GM12878 (cell line): ENCODE results near the gene B4GALT4. TPM values are rescaled to one million over a fixed set of nuclear protein-coding genes. Genes with fewer than 3 reads are reported as not detected.

Experiments
- ATAC-seq: fragments of 200-7000 bp; cut with Tn5 transposase; 3 replicates; pipeline ENCODE4 v1.9.1; 2020; ENCODE audit warnings: mild to moderate bottlenecking, moderate library complexity
- BruUV-seq: library from RNA; stranded (reverse); fragments of 400-500 nt; replicated peaks from 2 replicates; lab custom pipeline; 2021; lab: Mats Ljungman, UMichigan
- CTCF ChIA-PET: fragments of 300-600 bp; sonication (Branson Sonifier 250); formaldehyde crosslinking; extraction: SDS; loops from one replicate; lab custom pipeline; 2021; ENCODE audit warnings: inconsistent platforms; lab: Yijun Ruan, JAX
- POLR2A ChIA-PET: fragments of 350-600 bp; formaldehyde crosslinking; extraction: SDS; loops from one replicate; lab custom pipeline; 2021; ENCODE audit warnings: inconsistent platforms; lab: Charles Lee
- RAD21 ChIA-PET: fragments of 300-600 bp; sonication (Branson Sonifier 250); formaldehyde crosslinking; loops from one replicate; lab custom pipeline; 2023; ENCODE audit warnings: antibody characterized with exemption; ENCODE audit not compliant: unreplicated experiment; lab: Charles Lee
- SMC1A ChIA-PET: fragments of 300-600 bp; sonication (Branson Sonifier 250); formaldehyde crosslinking; loops from one replicate; lab custom pipeline; 2023; ENCODE audit not compliant: unreplicated experiment, uncharacterized antibody; lab: Charles Lee
- DNase-seq: peaks from one replicate; pipeline ENCODE4 v3.0.0-alpha.2; 2011; ENCODE audit warnings: low read depth, low spot score
- FAIRE-seq: peaks from 3 replicates; lab custom pipeline; 2011; peaks lifted over from hg19 to GRCh38; lab: Jason Lieb, UNC
- H2AFZ ChIP-seq: 2 replicates; pipeline ENCODE4 v1.6.0; 2011; ENCODE audit warnings: low read depth, low read length, control low read depth; ENCODE audit not compliant: control insufficient read depth
- H3K27ac ChIP-seq: 2 replicates; pipeline ENCODE4 v1.5.1; 2011; ENCODE audit warnings: control low read depth; ENCODE audit not compliant: control insufficient read depth, insufficient read depth
- H3K27me3 ChIP-seq, 2 experiments: replicated peaks in 1 of 2; 2 replicates each; pipeline versions ENCODE4 v1.6.0 to v1.6.1; 2011; ENCODE audit warnings: low read length in 1 of 2; ENCODE audit not compliant: control insufficient read depth in 2 of 2, insufficient read depth in 2 of 2
- H3K36me3 ChIP-seq, 2 experiments: 2 replicates each; pipeline ENCODE4 v1.5.1; 2011; ENCODE audit warnings: low read length in 1 of 2; ENCODE audit not compliant: control insufficient read depth in 2 of 2, insufficient read depth in 2 of 2
- H3K4me1 ChIP-seq: 2 replicates; pipeline ENCODE4 v1.6.1; 2011; ENCODE audit warnings: mild to moderate bottlenecking, low read length, moderate library complexity, mixed read lengths; ENCODE audit not compliant: control insufficient read depth, insufficient read depth
- H3K4me2 ChIP-seq: 2 replicates; pipeline ENCODE4 v1.6.0; 2011; ENCODE audit warnings: control low read depth; ENCODE audit not compliant: control insufficient read depth, insufficient read depth
- H3K4me3 ChIP-seq: fragments of 200-600 bp; sonication (generic); 2 replicates; pipeline ENCODE4 v1.5.1; 2016
- H3K79me2 ChIP-seq: 2 replicates; pipeline ENCODE4 v1.6.0; 2011; ENCODE audit warnings: low read length; ENCODE audit not compliant: control insufficient read depth, insufficient read depth
- H3K9ac ChIP-seq: 2 replicates; pipeline ENCODE4 v1.8.0; 2011; ENCODE audit warnings: low read length, control low read depth, mixed read lengths; ENCODE audit not compliant: control insufficient read depth, insufficient read depth
- H3K9me3 ChIP-seq: replicated peaks from 3 replicates; pipeline ENCODE4 v1.5.1; 2011; ENCODE audit warnings: mild to moderate bottlenecking, low read length; ENCODE audit not compliant: control insufficient read depth, insufficient read depth
- H4K20me1 ChIP-seq: 2 replicates; pipeline ENCODE4 v1.6.0; 2011; ENCODE audit not compliant: control insufficient read depth, insufficient read depth
- ASH2L ChIP-seq: fragments of 300-600, 200-600 bp; sonication (generic); IDR thresholded peaks from 2 replicates; pipeline ENCODE4 v1.6.1; 2017; ENCODE audit warnings: low read depth, mild to moderate bottlenecking, borderline replicate concordance
- CBX5 ChIP-seq: sonication (generic); IDR thresholded peaks from 2 replicates; pipeline ENCODE4 v1.6.1; 2016; ENCODE audit warnings: low read depth, moderate library complexity, mild to moderate bottlenecking, inconsistent platforms
- CHD4 ChIP-seq: fragments of 200-600 bp; sonication (generic); IDR thresholded peaks from 2 replicates; pipeline ENCODE4 v1.6.1; 2016; ENCODE audit warnings: mild to moderate bottlenecking
- E4F1 ChIP-seq: fragments of 450-650 bp; IDR thresholded peaks from 2 replicates; pipeline ENCODE4 v1.6.1; 2018; ENCODE audit warnings: borderline replicate concordance, mild to moderate bottlenecking; ENCODE audit not compliant: partially characterized antibody
- IRF3 ChIP-seq: fragments of 450-650 bp; IDR thresholded peaks from 2 replicates; pipeline ENCODE4 v1.6.1; 2014; ENCODE audit warnings: mild to moderate bottlenecking
- MTA2 ChIP-seq: fragments of 450-650 bp; IDR thresholded peaks from 2 replicates; pipeline ENCODE4 v1.6.1; 2016; ENCODE audit warnings: low read depth, mild to moderate bottlenecking, moderate library complexity
- POLR2AphosphoS2 ChIP-seq: IDR thresholded peaks from 2 replicates; pipeline ENCODE4 v1.6.1; 2011; ENCODE audit warnings: low read depth, mild to moderate bottlenecking, low read length, improper control_type of control experiment, moderate library complexity
- SREBF2 ChIP-seq: IDR thresholded peaks from 2 replicates; pipeline ENCODE4 v1.6.1; 2012; ENCODE audit warnings: mild to moderate bottlenecking, low read length
- SRF ChIP-seq, 2 experiments: IDR thresholded peaks; 2 replicates each; pipeline ENCODE4 v1.6.1; 2011; ENCODE audit warnings: low read depth in 2 of 2, low read length in 2 of 2, mild to moderate bottlenecking in 1 of 2, moderate library complexity in 1 of 2
- ZBTB33 ChIP-seq: fragments of 450-650 bp; IDR thresholded peaks from 2 replicates; pipeline ENCODE4 v1.6.1; 2017; ENCODE audit warnings: mild to moderate bottlenecking
- ZNF207 ChIP-seq: fragments of 450-650 bp; IDR thresholded peaks from 2 replicates; pipeline ENCODE4 v1.6.1; 2014; ENCODE audit warnings: antibody characterized with exemption, mild to moderate bottlenecking, borderline replicate concordance
- ZNF384 ChIP-seq: IDR thresholded peaks from 2 replicates; pipeline ENCODE4 v1.6.1; 2012; ENCODE audit warnings: low read depth, mild to moderate bottlenecking, low read length, improper control_type of control experiment, borderline replicate concordance
- whole genome bisulfite sequencing: methylation state at CpG from one replicate; pipeline ENCODE4 v1.1.6; 2016; ENCODE audit warnings: low lambda C conversion rate; ENCODE audit not compliant: insufficient replicate concordance, insufficient coverage; ENCODE audit errors: missing lambda C conversion rate; 5-methylcytosine and 5-hydroxymethylcytosine counted together
- in situ Hi-C: fragments of 300-500 bp; cut with MboI; formaldehyde crosslinking; loops from 9 replicates; pipeline ENCODE4 v1.14.3; 2018; ENCODE audit warnings: mixed read lengths
- intact Hi-C: fragments of 100-400 bp; cut with micrococcal nuclease; formaldehyde crosslinking; loops from one replicate; pipeline ENCODE4 v1.14.2; 2022; ENCODE audit not compliant: unreplicated experiment
- polyA plus RNA-seq, 11 experiments: library from polyadenylated mRNA; depleted of rRNA in 4 of 11; unstranded in 6 of 11; stranded (reverse) in 5 of 11; fragments of >200 nt; fragmentation: Nextera tagmentation in 4 of 11; fragmentation: Illumina TruSeq in 1 of 11; extraction: Ambion mirVana in 4 of 11; extraction: Trizol in 1 of 11; gene quantifications; 1 replicate in 1 of 11; 2 replicates in 10 of 11; pipeline versions ENCODE4 v1.2.1 to v1.2.3, GENCODE V29; 2011 to 2016; ENCODE audit warnings: inconsistent platforms in 2 of 11, missing spikeins in 2 of 11, low read depth in 1 of 11
- total RNA-seq, 4 experiments: library from RNA; depleted of rRNA in 3 of 4; stranded (reverse); fragments of >200 nt in 3 of 4; fragmentation: Illumina TruSeq in 1 of 4; extraction: Trizol in 1 of 4; gene quantifications; 2 replicates each; pipeline versions ENCODE4 v1.2.1 to v1.2.3, GENCODE V29; 2013 to 2021

B4GALT4 gene
- total and polyA plus RNA-seq, 10 of the 15 experiments (the other 5 are each of a cell fraction or from before 2014, with no cell fraction given), result 8.8 to 16.7 (median 13.1) TPM

- Histone ChIP-seq H3K36me3 (no peaks in the 10 kb centered on the region), H3K4me2 (no peak overlapping the region), H2AFZ (no peak overlapping the region), H3K27me3 (no peaks in the 10 kb centered on the region; a peak in 1 of 4 replicates), H3K27ac (no peak overlapping the region), H3K79me2 (no peaks in the 10 kb centered on the region), H3K9ac (no peak overlapping the region), H3K4me3 (no peak overlapping the region), H3K9me3 (no peaks in the 10 kb centered on the region), H4K20me1 (no peaks in the 10 kb centered on the region), H3K4me1 (no peaks in the 10 kb centered on the region)
- ChIA-PET POLR2A (no interaction called here), RAD21 (no interaction called here), CTCF (no interaction called here), SMC1A (no interaction called here)
- 24% methylated on average over 1 of the region's 1 CpG for WGBS
- intact Hi-C loops (no loop called here), in situ Hi-C loops (no loop called here)
- TF ChIP-seq ZNF207 (no peak), SREBF2 (no peak), CBX5 (no peak), ZBTB33 (no peak), IRF3 (no peak), SRF (IDR thresholded peaks at IDR 0.05; ENCODE audit: low read depth in 2 of 2, low read length in 2 of 2) (no peak), E4F1 (no peak), MTA2 (no peak), ASH2L (no peak), POLR2AphosphoS2 (no peak), CHD4 (no peak), ZNF384 (no peak)
- no TSS peak for BruUV-seq
- FAIRE-seq (no peak), ATAC-seq (no peak), DNase-seq (no peak)
These were observed 48.9 kb downstream of the B4GALT4 start for GRCh38 chr3:119191800-119192199.
